HCT116 (cell line): Measurements from ENCODE around the gene MZB1. TPM values are rescaled to one million over a fixed set of nuclear protein-coding genes. Genes with fewer than 3 reads are reported as not detected.

ENCODE experiments used
- ATAC-seq: fragments of 200-7000 bp; cut with Tn5 transposase; 2 replicates; pipeline ENCODE4 v1.9.1; 2020; ENCODE audit warnings: mild to moderate bottlenecking, moderate library complexity
- BruUV-seq: library from RNA; stranded (reverse); fragments of 400-500 nt; replicated peaks from 2 replicates; lab custom pipeline; 2021; lab: Mats Ljungman, UMichigan
- CTCF ChIA-PET: fragments of 300-600 bp; sonication (Branson Sonifier 250); formaldehyde crosslinking; loops from one replicate; lab custom pipeline; 2021; ENCODE audit warnings: antibody characterized with exemption; lab: Charles Lee
- POLR2A ChIA-PET: fragments of 300-600, 350-600 bp; sonication (Branson Sonifier 250); formaldehyde crosslinking; loops from one replicate; lab custom pipeline; 2021; ENCODE audit warnings: antibody characterized with exemption; lab: Charles Lee
- RAD21 ChIA-PET, 2 experiments: fragments of 300-600 bp; sonication (Branson Sonifier 250); formaldehyde crosslinking; loops; one replicate each; lab custom pipeline; 2023; ENCODE audit warnings: low total read pairs in 2 of 2; ENCODE audit not compliant: uncharacterized antibody in 2 of 2, unreplicated experiment in 2 of 2, low non-redundant PET in 1 of 2; lab: Charles Lee
- DNase-seq: peaks from one replicate; pipeline ENCODE4 v3.0.0-alpha.2; 2010; ENCODE audit warnings: low read depth, low spot score
- H2AFZ ChIP-seq: fragments of 200-600 bp; shearing (Covaris generic), sonication (generic); 2 replicates; pipeline ENCODE4 v1.6.1; 2017; ENCODE audit warnings: low read depth, mixed run types, mixed read lengths, antibody characterized with exemption, low read length; ENCODE audit not compliant: poor library complexity, severe bottlenecking
- H3K27ac ChIP-seq: 2 replicates; pipeline ENCODE4 v1.5.1; 2012; ENCODE audit warnings: low read depth, low read length
- H3K27me3 ChIP-seq: fragments of 200-600 bp; sonication (generic); 2 replicates; pipeline ENCODE4 v1.6.1; 2016; ENCODE audit warnings: mixed run types, low read length, mixed read lengths; ENCODE audit not compliant: insufficient read depth
- H3K36me3 ChIP-seq, 2 experiments: fragments of 200-500 bp in 1 of 2; fragments of 200-600 bp in 1 of 2; sonication (Bioruptor generic) in 1 of 2; sonication (generic) in 1 of 2; 2 replicates each; pipeline versions ENCODE4 v1.5.1 to v1.6.1; 2014 to 2016; ENCODE audit warnings: low read length in 2 of 2, inconsistent platforms in 1 of 2, mixed read lengths in 1 of 2, mixed run types in 1 of 2; ENCODE audit not compliant: insufficient read depth in 2 of 2, control insufficient read depth in 1 of 2
- H3K4me1 ChIP-seq, 2 experiments: fragments of 200-600 bp in 1 of 2; sonication (generic) in 1 of 2; 2 replicates each; pipeline versions ENCODE4 v1.5.1 to v1.6.1; 2012 to 2017; ENCODE audit warnings: low read length in 2 of 2, inconsistent platforms in 1 of 2, mild to moderate bottlenecking in 1 of 2, mixed read lengths in 1 of 2, mixed run types in 1 of 2, moderate library complexity in 1 of 2; ENCODE audit not compliant: insufficient read depth in 2 of 2, control insufficient read depth in 1 of 2
- H3K4me2 ChIP-seq: fragments of 200-600 bp; sonication (generic); 2 replicates; pipeline ENCODE4 v1.6.1; 2017; ENCODE audit warnings: mixed run types, low read length, mixed read lengths
- H3K4me3 ChIP-seq, 2 experiments: fragments of 200-600 bp in 1 of 2; sonication (generic) in 1 of 2; replicated peaks in 1 of 2; 2 replicates each; pipeline ENCODE4 v1.5.1; 2011 to 2016; ENCODE audit warnings: low read length in 2 of 2, control low read depth in 1 of 2, low read depth in 1 of 2, mild to moderate bottlenecking in 1 of 2, mixed read lengths in 1 of 2, mixed run types in 1 of 2
- H3K79me2 ChIP-seq: fragments of 200-600 bp; sonication (generic); 2 replicates; pipeline ENCODE4 v1.6.1; 2017; ENCODE audit warnings: mild to moderate bottlenecking, mixed run types, low read length, moderate library complexity, mixed read lengths; ENCODE audit not compliant: insufficient read depth
- H3K9ac ChIP-seq: fragments of 200-600 bp; sonication (generic); 2 replicates; pipeline ENCODE4 v1.6.1; 2016; ENCODE audit warnings: low read length, mixed read lengths
- H3K9me2 ChIP-seq: fragments of 200-600 bp; sonication (generic), shearing (Covaris generic); 2 replicates; pipeline ENCODE4 v1.6.1; 2017; ENCODE audit warnings: mixed run types, mild to moderate bottlenecking, moderate library complexity; ENCODE audit not compliant: insufficient read depth
- H3K9me3 ChIP-seq, 2 experiments: fragments of 200-500 bp in 1 of 2; fragments of 200-600 bp in 1 of 2; sonication (Bioruptor generic) in 1 of 2; sonication (generic) in 1 of 2; 2 replicates each; pipeline ENCODE4 v1.6.1; 2014 to 2017; ENCODE audit warnings: low read length in 2 of 2, mixed read lengths in 2 of 2, inconsistent platforms in 1 of 2, low read depth in 1 of 2, mild to moderate bottlenecking in 1 of 2, mixed run types in 1 of 2, moderate library complexity in 1 of 2; ENCODE audit not compliant: control insufficient read depth in 1 of 2, insufficient read depth in 1 of 2
- H4K20me1 ChIP-seq: fragments of 200-600 bp; sonication (generic), shearing (Covaris generic); 2 replicates; pipeline ENCODE4 v1.6.1; 2017; ENCODE audit warnings: mixed run types, mild to moderate bottlenecking, moderate library complexity; ENCODE audit not compliant: insufficient read depth
- CBX3 ChIP-seq: IDR thresholded peaks from 2 replicates; pipeline ENCODE4 v1.6.1; 2012; ENCODE audit warnings: low read depth
- CEBPB ChIP-seq: IDR thresholded peaks from 2 replicates; pipeline ENCODE4 v1.6.1; 2012; ENCODE audit warnings: low read depth
- EGR1 ChIP-seq: IDR thresholded peaks from 2 replicates; pipeline ENCODE4 v1.6.1; 2012; ENCODE audit warnings: low read depth
- ELF1 ChIP-seq: IDR thresholded peaks from 2 replicates; pipeline ENCODE4 v1.6.1; 2012; ENCODE audit warnings: low read depth, borderline replicate concordance
- EZH2 ChIP-seq: fragments of 200-600 bp; sonication (generic); IDR thresholded peaks from 2 replicates; pipeline ENCODE4 v1.6.1; 2017; ENCODE audit warnings: antibody characterized with exemption, mixed run types
- FOSL1 ChIP-seq: IDR thresholded peaks from 2 replicates; pipeline ENCODE4 v1.6.1; 2012; ENCODE audit warnings: low read depth
- POLR2A ChIP-seq: IDR thresholded peaks from 2 replicates; pipeline ENCODE4 v1.7.0; 2011; ENCODE audit warnings: borderline replicate concordance; ENCODE audit not compliant: insufficient read depth, insufficient read length; ENCODE audit errors: extremely low read depth
- POLR2AphosphoS5 ChIP-seq: IDR thresholded peaks from 2 replicates; pipeline ENCODE4 v1.6.1; 2011; ENCODE audit warnings: mild to moderate bottlenecking, low read depth, low read length, moderate library complexity
- SIN3A ChIP-seq: IDR thresholded peaks from 2 replicates; pipeline ENCODE4 v1.6.1; 2012; ENCODE audit warnings: low read depth
- YY1 ChIP-seq: IDR thresholded peaks from 2 replicates; pipeline ENCODE4 v1.6.1; 2011; ENCODE audit warnings: low read length, low read depth, moderate library complexity, mild to moderate bottlenecking; ENCODE audit not compliant: insufficient replicate concordance; ENCODE audit errors: extremely low read depth
- ZFX ChIP-seq: fragments of 450-650 bp; IDR thresholded peaks from 2 replicates; pipeline ENCODE4 v1.6.1; 2017
- intact Hi-C: fragments of 100-400 bp; cut with micrococcal nuclease; formaldehyde crosslinking; loops from 2 replicates; pipeline ENCODE4 v1.10.0; 2022
- total RNA-seq: library from RNA; stranded (reverse); gene quantifications from one replicate; pipeline ENCODE4 v1.2.1, GENCODE V29; 2021; ENCODE audit not compliant: unreplicated experiment
- TF ChIP-seq, protein P1 (sequence below): IDR thresholded peaks from 2 replicates; pipeline ENCODE4 v1.6.1; 2012
- TF ChIP-seq, protein P2 (sequence below): IDR thresholded peaks from 2 replicates; pipeline ENCODE4 v1.6.1; 2012; ENCODE audit warnings: low read depth
- TF ChIP-seq, protein P3 (sequence below), 3 experiments: fragments of 200-600 bp in 1 of 3; sonication (generic) in 1 of 3; IDR thresholded peaks in 2 of 3; conservative IDR thresholded peaks in 1 of 3; 2 replicates each; pipeline ENCODE4 v1.5.1; 2012 to 2017; ENCODE audit warnings: low read depth in 2 of 3, low read length in 2 of 3, antibody characterized with exemption in 1 of 3, borderline replicate concordance in 1 of 3, control low read depth in 1 of 3, mild to moderate bottlenecking in 1 of 3, mixed read lengths in 1 of 3, mixed run types in 1 of 3, moderate library complexity in 1 of 3; ENCODE audit not compliant: insufficient read depth in 1 of 3

The MZB1 gene
- total RNA-seq, 1 experiment from 2014 or later, result 0.81 TPM

DNA sequence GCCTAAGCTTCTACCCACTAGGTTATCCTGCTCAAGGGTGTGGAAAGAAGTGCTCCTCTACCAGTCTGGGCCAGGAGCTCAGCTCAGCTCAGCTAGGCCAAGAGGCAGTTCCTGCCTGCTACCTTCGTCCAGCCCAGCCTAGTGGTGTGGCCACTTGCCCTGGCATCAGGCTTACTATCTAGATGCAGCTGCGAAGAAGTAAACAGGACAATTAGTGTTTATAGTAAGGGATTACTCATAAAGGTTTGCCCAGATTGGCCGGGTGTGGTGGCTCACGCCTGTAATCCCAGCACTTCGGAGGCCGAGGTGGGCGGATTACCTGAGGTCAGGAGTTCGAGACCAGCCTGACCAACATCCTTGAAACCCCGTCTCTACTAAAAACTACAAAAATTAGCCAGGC is 26.9 kb upstream of the MZB1 start:
- Histone ChIP-seq H3K9me3 (no peaks in the 10 kb centered on the region), H3K79me2 (no peaks in the 10 kb centered on the region), H3K27me3 (no peaks in the 10 kb centered on the region), H3K9ac (no peak overlapping the region), H3K36me3 (no peaks in the 10 kb centered on the region), H3K4me1 (peaks cover 3 to 18% of the 10 kb centered on the region in 2 experiments; a peak in 3 of 4 replicates), H4K20me1 (no peaks in the 10 kb centered on the region), H3K4me3 (no peak overlapping the region), H3K27ac (no peak overlapping the region), H2AFZ (no peak overlapping the region), H3K4me2 (peak overlapping the region; percentile 20; the same call in 1 of the 2 replicates), H3K9me2 (no peaks in the 10 kb centered on the region)
- RAD21 ChIA-PET, result no interaction called here
- DNase-seq, result no peak
- intact Hi-C loops, result no loop called here
- no TSS peak for BruUV-seq
- peak; percentile 39 for ATAC-seq
- TF ChIP-seq YY1 (no peak), ZFX (no peak), CEBPB (no peak), POLR2A (no peak), POLR2AphosphoS5 (no peak), SIN3A (no peak), EGR1 (0 out of 2 replicates have a peak, but pooled peaks have one; percentile 20)
- TF ChIP-seq, protein P1, sequence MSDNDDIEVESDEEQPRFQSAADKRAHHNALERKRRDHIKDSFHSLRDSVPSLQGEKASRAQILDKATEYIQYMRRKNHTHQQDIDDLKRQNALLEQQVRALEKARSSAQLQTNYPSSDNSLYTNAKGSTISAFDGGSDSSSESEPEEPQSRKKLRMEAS, result no peak
- POLR2A ChIA-PET, result no interaction called here
- CTCF ChIA-PET, result no interaction called here

DNA sequence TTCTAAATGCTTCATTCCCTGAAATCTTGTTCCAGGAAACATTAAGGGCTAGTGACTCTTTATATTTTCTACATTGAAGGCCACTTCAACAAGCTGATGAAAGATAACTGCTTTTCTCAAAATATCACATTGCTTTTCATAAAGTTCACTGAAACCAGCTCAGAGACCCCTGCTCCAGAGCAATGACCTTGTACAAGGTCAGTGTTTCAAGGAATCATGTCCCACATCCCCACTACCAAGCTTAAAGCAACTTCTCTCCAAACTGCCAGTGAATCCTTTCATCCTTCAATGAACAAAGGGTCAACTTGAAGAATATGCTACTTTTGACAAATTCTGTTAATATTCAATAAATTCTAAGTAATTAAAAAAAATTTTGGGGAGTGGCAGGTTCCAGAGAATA is 26.2 kb upstream of the MZB1 start:
- no peaks in the 10 kb centered on the region for H3K36me3 ChIP-seq
- no peak for ATAC-seq
- TF ChIP-seq EZH2, result no peak
- no peak for TF ChIP-seq CBX3
- no peak for TF ChIP-seq FOSL1
- TF ChIP-seq, protein P2, sequence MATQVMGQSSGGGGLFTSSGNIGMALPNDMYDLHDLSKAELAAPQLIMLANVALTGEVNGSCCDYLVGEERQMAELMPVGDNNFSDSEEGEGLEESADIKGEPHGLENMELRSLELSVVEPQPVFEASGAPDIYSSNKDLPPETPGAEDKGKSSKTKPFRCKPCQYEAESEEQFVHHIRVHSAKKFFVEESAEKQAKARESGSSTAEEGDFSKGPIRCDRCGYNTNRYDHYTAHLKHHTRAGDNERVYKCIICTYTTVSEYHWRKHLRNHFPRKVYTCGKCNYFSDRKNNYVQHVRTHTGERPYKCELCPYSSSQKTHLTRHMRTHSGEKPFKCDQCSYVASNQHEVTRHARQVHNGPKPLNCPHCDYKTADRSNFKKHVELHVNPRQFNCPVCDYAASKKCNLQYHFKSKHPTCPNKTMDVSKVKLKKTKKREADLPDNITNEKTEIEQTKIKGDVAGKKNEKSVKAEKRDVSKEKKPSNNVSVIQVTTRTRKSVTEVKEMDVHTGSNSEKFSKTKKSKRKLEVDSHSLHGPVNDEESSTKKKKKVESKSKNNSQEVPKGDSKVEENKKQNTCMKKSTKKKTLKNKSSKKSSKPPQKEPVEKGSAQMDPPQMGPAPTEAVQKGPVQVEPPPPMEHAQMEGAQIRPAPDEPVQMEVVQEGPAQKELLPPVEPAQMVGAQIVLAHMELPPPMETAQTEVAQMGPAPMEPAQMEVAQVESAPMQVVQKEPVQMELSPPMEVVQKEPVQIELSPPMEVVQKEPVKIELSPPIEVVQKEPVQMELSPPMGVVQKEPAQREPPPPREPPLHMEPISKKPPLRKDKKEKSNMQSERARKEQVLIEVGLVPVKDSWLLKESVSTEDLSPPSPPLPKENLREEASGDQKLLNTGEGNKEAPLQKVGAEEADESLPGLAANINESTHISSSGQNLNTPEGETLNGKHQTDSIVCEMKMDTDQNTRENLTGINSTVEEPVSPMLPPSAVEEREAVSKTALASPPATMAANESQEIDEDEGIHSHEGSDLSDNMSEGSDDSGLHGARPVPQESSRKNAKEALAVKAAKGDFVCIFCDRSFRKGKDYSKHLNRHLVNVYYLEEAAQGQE, result no peak
- TF ChIP-seq, protein P3, sequence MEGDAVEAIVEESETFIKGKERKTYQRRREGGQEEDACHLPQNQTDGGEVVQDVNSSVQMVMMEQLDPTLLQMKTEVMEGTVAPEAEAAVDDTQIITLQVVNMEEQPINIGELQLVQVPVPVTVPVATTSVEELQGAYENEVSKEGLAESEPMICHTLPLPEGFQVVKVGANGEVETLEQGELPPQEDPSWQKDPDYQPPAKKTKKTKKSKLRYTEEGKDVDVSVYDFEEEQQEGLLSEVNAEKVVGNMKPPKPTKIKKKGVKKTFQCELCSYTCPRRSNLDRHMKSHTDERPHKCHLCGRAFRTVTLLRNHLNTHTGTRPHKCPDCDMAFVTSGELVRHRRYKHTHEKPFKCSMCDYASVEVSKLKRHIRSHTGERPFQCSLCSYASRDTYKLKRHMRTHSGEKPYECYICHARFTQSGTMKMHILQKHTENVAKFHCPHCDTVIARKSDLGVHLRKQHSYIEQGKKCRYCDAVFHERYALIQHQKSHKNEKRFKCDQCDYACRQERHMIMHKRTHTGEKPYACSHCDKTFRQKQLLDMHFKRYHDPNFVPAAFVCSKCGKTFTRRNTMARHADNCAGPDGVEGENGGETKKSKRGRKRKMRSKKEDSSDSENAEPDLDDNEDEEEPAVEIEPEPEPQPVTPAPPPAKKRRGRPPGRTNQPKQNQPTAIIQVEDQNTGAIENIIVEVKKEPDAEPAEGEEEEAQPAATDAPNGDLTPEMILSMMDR (IDR thresholded peaks at IDR 0.05 in 2 of 3, conservative IDR thresholded peaks at IDR 0.05 in 1 of 3; ENCODE audit: borderline replicate concordance in 1 of 3, insufficient read depth in 1 of 3, low read depth in 2 of 3, low read length in 2 of 3), result no peak
- TF ChIP-seq ELF1, result no peak

More for the DNA sequence above, 26.2 kb upstream of the MZB1 start:
- H3K27me3 ChIP-seq, result no peaks in the 10 kb centered on the region
- RAD21 ChIA-PET, result no interaction called here
- no peaks in the 10 kb centered on the region for H3K79me2 ChIP-seq
- no peaks in the 10 kb centered on the region for H3K9me3 ChIP-seq
- H3K4me1 ChIP-seq, result peaks cover 3 to 18% of the 10 kb centered on the region in 2 experiments; a peak in 3 of 4 replicates
- CTCF ChIA-PET, result no interaction called here
- no peak overlapping the region for H3K9ac ChIP-seq
- no peak for DNase-seq
- intact Hi-C loops, result no loop called here
- POLR2A ChIA-PET, result no interaction called here
- H3K4me3 ChIP-seq, result no peak overlapping the region
- no peak overlapping the region for H3K27ac ChIP-seq
- no peak overlapping the region for H2AFZ ChIP-seq
- no peak overlapping the region for H3K4me2 ChIP-seq
- no peaks in the 10 kb centered on the region for H4K20me1 ChIP-seq
- BruUV-seq, result no TSS peak
- no peaks in the 10 kb centered on the region for H3K9me2 ChIP-seq
